Large intestine (tissue), 3 donors: ENCODE data around the gene SNRNP48. TPM values are rescaled to one million over a fixed set of nuclear protein-coding genes. Genes with fewer than 3 reads are reported as not detected.

Experiments
- DNase-seq, 2 donors: peaks; one replicate each; pipeline versions ENCODE4 v3.0.0 to v3.0.0-alpha.2; 2013
- H3K27ac ChIP-seq: one replicate; pipeline ENCODE4 v1.5.1; 2013; ENCODE audit warnings: low read length
- H3K27me3 ChIP-seq: 2 replicates; pipeline ENCODE4 v1.6.1; 2013; ENCODE audit warnings: low read length; ENCODE audit not compliant: control insufficient read depth, insufficient read depth
- H3K36me3 ChIP-seq: 2 replicates; pipeline ENCODE4 v1.6.1; 2013; ENCODE audit warnings: low read length; ENCODE audit not compliant: control insufficient read depth, insufficient read depth
- H3K4me1 ChIP-seq: one replicate; pipeline ENCODE4 v1.6.1; 2013; ENCODE audit warnings: low read length; ENCODE audit not compliant: control insufficient read depth, insufficient read depth
- H3K4me3 ChIP-seq: one replicate; pipeline ENCODE4 v1.5.1; 2013; ENCODE audit warnings: low read length
- H3K9me3 ChIP-seq: one replicate; pipeline ENCODE4 v1.6.1; 2013; ENCODE audit warnings: mild to moderate bottlenecking, low read depth, low read length, moderate library complexity; ENCODE audit not compliant: control insufficient read depth
- WGBS: methylation state at CpG from one replicate; pipeline ENCODE4 v1.1.5; 2013; ENCODE audit warnings: low lambda C conversion rate; ENCODE audit not compliant: insufficient coverage; 5-methylcytosine and 5-hydroxymethylcytosine counted together
- polyA plus RNA-seq: library from polyadenylated mRNA; unstranded; fragments of 120-200 nt; gene quantifications from one replicate; pipeline ENCODE4 v1.2.1, GENCODE V29; 2013

Gene SNRNP48
- polyA plus RNA-seq, 1 donor: 18.6 TPM

DNA sequence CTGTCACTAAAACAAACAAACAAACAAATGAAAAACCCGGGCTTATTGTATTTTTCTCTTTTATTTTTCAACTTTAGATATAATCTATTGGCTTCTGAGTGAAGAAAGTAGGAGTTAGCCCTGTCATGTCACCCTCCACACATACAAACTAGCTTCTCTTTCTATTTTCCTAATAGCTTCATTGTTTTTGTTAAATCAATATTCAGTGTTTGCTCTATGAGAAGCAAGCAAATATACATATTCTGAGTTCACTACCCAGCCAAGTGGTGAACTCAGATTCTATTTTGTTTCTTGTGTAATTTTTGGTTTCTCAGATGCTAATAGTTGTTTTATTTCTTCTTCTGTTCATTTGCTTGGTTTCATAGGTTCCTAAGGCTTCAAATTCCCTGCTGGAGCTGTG is 66.4 kb downstream of the SNRNP48 start:
- 57% methylated on average over 1 of the region's 1 CpG for WGBS
- no peaks in the 10 kb centered on the region for H3K36me3 ChIP-seq
- H3K27ac ChIP-seq: no peak overlapping the region
- no peaks in the 10 kb centered on the region for H3K4me1 ChIP-seq
- no peaks in the 10 kb centered on the region for H3K9me3 ChIP-seq
- DNase-seq: no peak
- H3K4me3 ChIP-seq: no peak overlapping the region
- peaks cover 2% of the 10 kb centered on the region for H3K27me3 ChIP-seq

DNA sequence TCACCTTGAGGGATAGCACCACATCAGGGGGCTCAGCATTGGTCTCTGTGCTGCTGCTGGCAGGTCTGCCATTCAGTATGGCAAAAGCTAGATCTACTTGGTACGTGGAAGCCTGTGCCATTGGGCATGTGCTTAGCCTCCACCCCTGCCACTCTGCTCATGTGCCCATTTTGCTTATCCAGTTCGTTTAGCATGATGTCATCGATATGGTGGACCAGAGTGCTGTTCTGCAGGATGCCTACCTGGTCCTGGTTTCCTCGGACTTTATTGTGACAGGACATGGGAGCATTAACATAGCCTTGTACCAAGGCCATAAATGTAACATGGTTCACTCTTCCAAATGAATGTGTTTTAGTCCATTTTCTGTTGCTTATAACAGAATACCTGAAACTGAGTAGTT is 68.5 kb downstream of the SNRNP48 start:
- H3K9me3 ChIP-seq: no peaks in the 10 kb centered on the region
- no peaks in the 10 kb centered on the region for H3K4me1 ChIP-seq
- WGBS: 100% methylated on average over 1 of the region's 4 CpGs
- no peaks in the 10 kb centered on the region for H3K36me3 ChIP-seq
- DNase-seq: no peak
- no peak overlapping the region for H3K27ac ChIP-seq
- no peaks in the 10 kb centered on the region for H3K27me3 ChIP-seq
- no peak overlapping the region for H3K4me3 ChIP-seq

DNA sequence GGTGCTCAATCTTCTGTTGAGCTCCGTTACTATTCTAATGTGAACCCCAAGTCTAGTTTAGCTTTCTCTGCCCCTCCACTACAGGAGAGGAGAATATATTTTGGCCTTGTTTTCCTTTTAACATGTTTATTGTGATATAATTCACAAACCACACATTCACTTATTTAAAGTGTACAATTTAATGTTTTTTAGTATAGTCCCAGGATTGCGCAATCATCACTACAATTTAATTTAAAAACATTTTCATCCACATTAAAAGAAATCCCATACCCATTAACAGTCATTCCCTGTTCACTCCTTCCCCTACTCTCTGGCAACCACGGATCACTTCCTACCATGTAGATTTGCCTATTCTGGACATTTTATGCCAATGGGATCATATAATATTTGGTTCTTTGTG is 71.4 kb downstream of the SNRNP48 start:
- no peak overlapping the region for H3K4me3 ChIP-seq
- no peaks in the 10 kb centered on the region for H3K9me3 ChIP-seq
- H3K27me3 ChIP-seq: no peaks in the 10 kb centered on the region
- no peak for DNase-seq
- no peaks in the 10 kb centered on the region for H3K4me1 ChIP-seq
- H3K27ac ChIP-seq: no peak overlapping the region
- H3K36me3 ChIP-seq: no peaks in the 10 kb centered on the region
- WGBS: 100% methylated on average over 1 of the region's 3 CpGs

Other genes with a start within 250 kb of the SNRNP48 start
- gene CAGE1, start 200.5 kb upstream of the SNRNP48 start, polyA plus RNA-seq: 0.03 TPM
- gene RIOK1, start 200.4 kb upstream of the SNRNP48 start, polyA plus RNA-seq: 22.9 TPM
- gene DSP, start 48.5 kb upstream of the SNRNP48 start, polyA plus RNA-seq: 153 TPM
- gene BMP6, start 135.9 kb downstream of the SNRNP48 start, polyA plus RNA-seq: 1.5 TPM